GF-D8 (cell line): Measurements from ENCODE around the gene UROC1.

Source experiments
- DNase-seq: peaks from one replicate; lab custom pipeline; 2025; lab: John Stamatoyannopoulos, UW

UROC1 gene

GRCh38 chr3:126530171-126531050 is 12.8 kb upstream of the UROC1 start:
- DNase-seq, result peak; percentile 95

GRCh38 chr3:126529585-126530170 is 12.1 kb upstream of the UROC1 start:
- no peak for DNase-seq

GRCh38 chr3:126528800-126529541 is 11.4 kb upstream of the UROC1 start:
- DNase-seq, result peak; percentile 82

- DNase-seq, result no peak
These were observed 10.8 kb upstream of the UROC1 start for GRCh38 chr3:126528419-126528799.

- no peak for DNase-seq
These were observed 10.1 kb upstream of the UROC1 start for GRCh38 chr3:126527455-126528211.

GRCh38 chr3:126527006-126527405 is 9.4 kb upstream of the UROC1 start:
- no peak for DNase-seq

- DNase-seq, result no peak
These were observed 9.1 kb upstream of the UROC1 start for GRCh38 chr3:126526668-126527005.

- no peak for DNase-seq
These were observed 8.5 kb upstream of the UROC1 start for GRCh38 chr3:126525853-126526667.

- DNase-seq, result no peak
These were observed 7.7 kb upstream of the UROC1 start for GRCh38 chr3:126525091-126525852.

- no peak for DNase-seq
These were observed 6.9 kb upstream of the UROC1 start for GRCh38 chr3:126524429-126524988.

GRCh38 chr3:126523745-126524428 is 6.3 kb upstream of the UROC1 start, which contains the start of gene CHST13:
Gene CHST13 (plus strand): TSS chr3:126524155. CDS start chr3:126524333, 178 bp downstream.
- DNase-seq, result no peak

GRCh38 chr3:126522363-126522788 is 4.8 kb upstream of the UROC1 start:
- no peak for DNase-seq

GRCh38 chr3:126521122-126521891 is 3.7 kb upstream of the UROC1 start:
- DNase-seq, result no peak

- no peak for DNase-seq
These were observed 2.2 kb upstream of the UROC1 start for GRCh38 chr3:126519506-126520455.

GRCh38 chr3:126518779-126519177 is 1.2 kb upstream of the UROC1 start:
- no peak for DNase-seq

GRCh38 chr3:126517986-126518778 is 609 bp upstream of the UROC1 start:
- DNase-seq, result no peak

- DNase-seq, result no peak
These were observed 660 bp downstream of the UROC1 start for GRCh38 chr3:126516936-126517290.
